Bronchial epithelial cell (primary cell): ENCODE data around the gene B3GNT5. TPM values are rescaled to one million over a fixed set of nuclear protein-coding genes. Genes with fewer than 3 reads are reported as not detected.

Experiments used
- DNase-seq: peaks from one replicate; pipeline ENCODE4 v3.0.0-alpha.2; 2010; ENCODE audit warnings: low read depth
- FAIRE-seq: peaks from 2 replicates; lab custom pipeline; 2011; peaks lifted over from hg19 to GRCh38; lab: Jason Lieb, UNC
- H3K27me3 ChIP-seq: 2 replicates; pipeline ENCODE4 v1.5.1; 2011; ENCODE audit warnings: low read length; ENCODE audit not compliant: control insufficient read depth, insufficient read depth
- H3K36me3 ChIP-seq: 2 replicates; pipeline ENCODE4 v1.5.1; 2011; ENCODE audit warnings: low read length; ENCODE audit not compliant: control insufficient read depth, insufficient read depth
- H3K4me3 ChIP-seq: 2 replicates; pipeline ENCODE4 v1.5.1; 2011; ENCODE audit warnings: mild to moderate bottlenecking, low read depth, low read length, control low read depth
- CTCF ChIP-seq: IDR thresholded peaks from 2 replicates; pipeline ENCODE4 v1.5.1; 2011; ENCODE audit warnings: mild to moderate bottlenecking, moderate library complexity, low read length, control low read depth, inconsistent platforms; ENCODE audit not compliant: insufficient read depth, severe bottlenecking
- total RNA-seq: library from RNA; depleted of rRNA; stranded (reverse); fragments of >200 nt; gene quantifications from 2 replicates; pipeline ENCODE4 v1.2.1, GENCODE V29; 2014

The B3GNT5 gene
- total RNA-seq, 1 donor from 2014 or later, result 31.6 TPM

- H3K36me3 ChIP-seq, result no peaks in the 10 kb centered on the region
- FAIRE-seq (no peak), DNase-seq (peak; percentile 81)
- no peak for TF ChIP-seq CTCF
- no peak overlapping the region for H3K4me3 ChIP-seq
- no peaks in the 10 kb centered on the region for H3K27me3 ChIP-seq
Measured at GRCh38 chr3:183306798-183307671, 54.0 kb downstream of the B3GNT5 start.

DNA sequence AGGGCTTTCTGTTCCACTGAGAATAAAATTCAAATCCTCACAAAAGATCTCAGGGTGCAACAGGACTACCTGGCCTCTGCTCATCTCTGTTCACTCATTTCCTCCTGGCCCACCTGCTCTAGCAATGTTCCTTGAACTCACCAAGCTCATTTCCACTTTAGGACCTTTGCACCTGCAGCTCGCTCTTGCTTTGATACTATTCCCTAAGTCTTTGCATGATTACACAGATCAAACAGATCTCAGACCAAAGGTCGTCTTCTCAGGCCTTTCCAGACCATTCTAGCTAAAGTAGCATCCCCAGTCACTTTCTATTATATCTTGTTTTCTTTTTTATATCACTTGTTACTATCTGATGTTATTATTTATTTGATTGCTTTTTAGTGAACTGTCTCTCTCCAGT, 54.7 kb downstream of the B3GNT5 start:
- DNase-seq (no peak), FAIRE-seq (no peak)
- no peak for TF ChIP-seq CTCF
- Histone ChIP-seq H3K36me3 (no peaks in the 10 kb centered on the region), H3K27me3 (no peaks in the 10 kb centered on the region), H3K4me3 (no peak overlapping the region)

GRCh38 chr3:183308751-183309150, 55.7 kb downstream of the B3GNT5 start:
- H3K4me3 ChIP-seq, result no peak overlapping the region
- FAIRE-seq (no peak), DNase-seq (no peak)
- H3K27me3 ChIP-seq, result no peaks in the 10 kb centered on the region
- H3K36me3 ChIP-seq, result no peaks in the 10 kb centered on the region
- TF ChIP-seq CTCF, result no peak

DNA sequence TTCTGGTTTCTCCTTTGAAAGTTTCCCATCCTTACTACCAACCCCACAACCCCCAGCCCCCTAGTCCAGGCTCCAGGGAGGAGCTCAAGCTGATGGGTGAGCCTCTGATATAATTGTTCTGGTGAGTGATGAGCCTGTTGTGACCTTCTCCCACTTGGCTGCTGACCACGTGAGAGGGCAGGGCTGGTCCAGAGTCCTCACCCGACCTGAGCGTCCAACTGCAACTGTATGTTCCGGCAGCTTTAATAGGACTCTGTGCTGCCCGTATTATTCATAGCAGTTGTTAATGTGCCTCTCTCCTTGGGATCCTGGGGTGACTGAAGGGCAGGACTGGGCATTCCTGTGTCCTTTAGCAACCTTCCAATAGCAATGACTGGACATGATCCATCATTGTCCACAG, 56.2 kb downstream of the B3GNT5 start:
- Histone ChIP-seq H3K27me3 (no peaks in the 10 kb centered on the region), H3K4me3 (no peak overlapping the region), H3K36me3 (no peaks in the 10 kb centered on the region)
- TF ChIP-seq CTCF, result no peak
- FAIRE-seq (no peak), DNase-seq (no peak)

GRCh38 chr3:183310936-183311335, 57.9 kb downstream of the B3GNT5 start:
- no peak for TF ChIP-seq CTCF
- H3K27me3 ChIP-seq, result no peaks in the 10 kb centered on the region
- no peaks in the 10 kb centered on the region for H3K36me3 ChIP-seq
- no peak overlapping the region for H3K4me3 ChIP-seq
- FAIRE-seq, result no peak
- no peak for DNase-seq
